Upper lobe of right lung (tissue), 1 donor: ENCODE results near the gene PRKG1. TPM values are rescaled to one million over a fixed set of nuclear protein-coding genes. Genes with fewer than 3 reads are reported as not detected.

Source experiments
- ATAC-seq: fragments of 200-7000 bp; cut with Tn5 transposase; one replicate; pipeline ENCODE4 v1.9.1; 2020; ENCODE audit warnings: mild to moderate bottlenecking, moderate library complexity
- DNase-seq: peaks from one replicate; pipeline ENCODE4 v3.0.0-alpha.2; 2020
- H3K27ac ChIP-seq: fragments of 200-600 bp; one replicate; pipeline ENCODE4 v1.8.0; 2022
- H3K27me3 ChIP-seq: fragments of 200-600 bp; one replicate; pipeline ENCODE4 v1.8.0; 2022; ENCODE audit warnings: mild to moderate bottlenecking
- H3K36me3 ChIP-seq: fragments of 200-600 bp; one replicate; pipeline ENCODE4 v1.8.0; 2022
- H3K4me1 ChIP-seq: fragments of 200-600 bp; one replicate; pipeline ENCODE4 v1.8.0; 2022
- H3K4me3 ChIP-seq: fragments of 200-600 bp; one replicate; pipeline ENCODE4 v1.8.0; 2022; ENCODE audit warnings: mild to moderate bottlenecking
- H3K9me3 ChIP-seq: fragments of 200-600 bp; one replicate; pipeline ENCODE4 v1.8.0; 2022
- intact Hi-C: fragments of 100-400 bp; cut with DNase I; formaldehyde crosslinking; loops from one replicate; pipeline ENCODE4 v1.11.0; 2022
- total RNA-seq: library from RNA; stranded (reverse); fragmentation: NEBNext Ultra II Directional; extraction: Animal tissue kit (Norgen Biotek cat#: 25700); gene quantifications from one replicate; pipeline ENCODE4 v1.2.1, GENCODE V29; 2021
- TF ChIP-seq, protein P1 (sequence below): fragments of 200-600 bp; IDR thresholded peaks from one replicate; pipeline ENCODE4 v1.8.0; 2022; ENCODE audit warnings: antibody characterized with exemption
- donor health status: DM: no; HTN: yes; CAD: no; lungs with severe emphysema.

The PRKG1 gene
- total RNA-seq, 1 donor from 2014 or later = 30.0 TPM

DNA sequence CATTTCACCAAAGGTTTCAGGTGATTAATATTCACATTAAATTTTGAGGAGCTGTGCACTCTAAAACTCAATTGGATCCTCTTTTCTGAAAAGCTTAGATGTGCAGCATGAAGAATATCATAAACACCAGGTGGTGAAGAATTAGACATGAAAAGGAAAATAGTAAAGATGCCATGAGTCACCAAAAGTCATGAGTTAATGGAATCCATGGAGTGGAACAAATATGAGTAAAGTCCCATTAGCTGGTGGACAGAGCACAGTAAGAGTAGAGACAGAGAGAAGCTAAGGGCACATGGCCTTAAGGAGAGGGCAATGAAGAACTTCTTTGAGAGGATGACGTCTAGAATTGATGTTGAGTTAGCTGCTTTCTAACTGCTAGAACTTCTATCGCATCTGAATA is 353.5 kb downstream of the PRKG1 start:
- Histone ChIP-seq H3K36me3 (no peaks in the 10 kb centered on the region), H3K27ac (no peak overlapping the region), H3K27me3 (no peaks in the 10 kb centered on the region), H3K9me3 (no peaks in the 10 kb centered on the region), H3K4me1 (no peaks in the 10 kb centered on the region), H3K4me3 (no peak overlapping the region)
- TF ChIP-seq, protein P1, sequence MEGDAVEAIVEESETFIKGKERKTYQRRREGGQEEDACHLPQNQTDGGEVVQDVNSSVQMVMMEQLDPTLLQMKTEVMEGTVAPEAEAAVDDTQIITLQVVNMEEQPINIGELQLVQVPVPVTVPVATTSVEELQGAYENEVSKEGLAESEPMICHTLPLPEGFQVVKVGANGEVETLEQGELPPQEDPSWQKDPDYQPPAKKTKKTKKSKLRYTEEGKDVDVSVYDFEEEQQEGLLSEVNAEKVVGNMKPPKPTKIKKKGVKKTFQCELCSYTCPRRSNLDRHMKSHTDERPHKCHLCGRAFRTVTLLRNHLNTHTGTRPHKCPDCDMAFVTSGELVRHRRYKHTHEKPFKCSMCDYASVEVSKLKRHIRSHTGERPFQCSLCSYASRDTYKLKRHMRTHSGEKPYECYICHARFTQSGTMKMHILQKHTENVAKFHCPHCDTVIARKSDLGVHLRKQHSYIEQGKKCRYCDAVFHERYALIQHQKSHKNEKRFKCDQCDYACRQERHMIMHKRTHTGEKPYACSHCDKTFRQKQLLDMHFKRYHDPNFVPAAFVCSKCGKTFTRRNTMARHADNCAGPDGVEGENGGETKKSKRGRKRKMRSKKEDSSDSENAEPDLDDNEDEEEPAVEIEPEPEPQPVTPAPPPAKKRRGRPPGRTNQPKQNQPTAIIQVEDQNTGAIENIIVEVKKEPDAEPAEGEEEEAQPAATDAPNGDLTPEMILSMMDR = no peak
- intact Hi-C loops = no loop called here
- no peak for ATAC-seq
- no peak for DNase-seq

DNA sequence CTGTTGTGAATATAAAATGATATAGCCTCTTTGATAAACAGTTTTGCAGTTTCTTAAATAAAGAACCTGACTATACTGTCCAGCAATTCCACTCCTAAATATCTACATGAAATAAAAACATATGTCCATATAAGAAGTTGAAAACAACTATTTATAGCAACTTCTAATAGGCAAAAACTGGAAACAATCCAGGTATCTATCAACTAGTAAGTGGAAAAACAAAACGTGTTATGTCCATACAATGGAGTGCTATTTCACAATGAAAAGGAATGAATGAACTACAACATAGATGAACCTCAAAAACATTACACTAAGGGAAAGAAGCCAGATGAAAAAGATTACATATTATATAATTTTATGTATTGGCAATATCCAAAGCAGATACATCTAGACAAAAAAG is 356.2 kb downstream of the PRKG1 start:
- Histone ChIP-seq H3K36me3 (no peaks in the 10 kb centered on the region), H3K27ac (no peak overlapping the region), H3K9me3 (no peaks in the 10 kb centered on the region), H3K27me3 (no peaks in the 10 kb centered on the region), H3K4me1 (no peaks in the 10 kb centered on the region), H3K4me3 (no peak overlapping the region)
- intact Hi-C loops = no loop called here
- ATAC-seq = no peak
- no peak for DNase-seq
- TF ChIP-seq, protein P1 = no peak

DNA sequence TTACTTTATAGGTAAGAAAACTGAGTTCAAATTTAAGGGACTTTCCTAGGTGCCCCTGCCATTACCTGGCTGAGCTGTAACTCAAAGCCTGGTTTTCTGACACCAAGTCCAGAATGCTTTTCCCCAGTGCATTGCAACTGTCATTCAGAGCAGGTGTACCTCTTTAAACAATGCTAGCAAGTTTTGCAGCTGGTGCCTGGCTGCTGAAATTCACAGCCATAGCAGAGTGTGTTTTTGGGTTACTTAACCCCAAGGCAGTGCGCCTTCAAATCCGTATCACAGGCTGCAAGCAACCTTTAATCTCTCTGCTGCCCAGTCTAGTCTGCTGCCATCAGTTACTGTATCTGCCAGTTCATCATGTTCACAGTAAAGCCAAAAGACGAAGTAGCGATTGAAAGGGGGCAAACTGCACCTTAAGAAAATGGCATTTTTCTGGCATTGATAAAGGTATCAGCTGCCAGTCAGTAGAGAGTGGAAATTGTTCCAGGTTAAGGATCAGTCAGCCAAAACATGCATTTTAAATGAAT is 359.7 kb downstream of the PRKG1 start:
- Histone ChIP-seq H3K36me3 (no peaks in the 10 kb centered on the region), H3K27me3 (no peaks in the 10 kb centered on the region), H3K4me3 (no peak overlapping the region), H3K27ac (no peak overlapping the region), H3K9me3 (no peaks in the 10 kb centered on the region), H3K4me1 (no peaks in the 10 kb centered on the region)
- intact Hi-C loops = no loop called here
- DNase-seq (no peak), ATAC-seq (no peak)
- TF ChIP-seq, protein P1 = no peak

DNA sequence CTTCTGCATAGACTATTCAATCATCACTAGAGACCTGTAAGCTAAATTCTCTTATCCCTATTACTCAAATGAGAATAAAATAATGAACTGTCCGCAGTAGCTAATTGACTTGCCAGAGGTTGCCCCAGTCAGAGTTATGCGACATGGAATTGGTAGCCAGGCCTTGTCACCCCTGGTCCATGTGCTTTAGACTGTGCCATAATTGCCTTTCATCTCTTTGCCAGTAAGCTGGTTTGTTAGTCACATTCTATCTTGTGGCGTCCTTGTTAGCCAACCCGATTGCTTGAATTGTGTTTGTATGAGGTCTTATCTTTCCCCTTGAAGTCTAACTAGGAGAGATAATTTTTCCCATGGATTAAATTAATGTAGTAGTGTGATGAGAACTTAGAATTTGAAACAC is 362.5 kb downstream of the PRKG1 start:
- Histone ChIP-seq H3K36me3 (no peaks in the 10 kb centered on the region), H3K27ac (no peak overlapping the region), H3K9me3 (no peaks in the 10 kb centered on the region), H3K4me1 (no peaks in the 10 kb centered on the region), H3K27me3 (no peaks in the 10 kb centered on the region), H3K4me3 (no peak overlapping the region)
- DNase-seq (no peak), ATAC-seq (no peak)
- intact Hi-C loops = no loop called here
- TF ChIP-seq, protein P1 = no peak

DNA sequence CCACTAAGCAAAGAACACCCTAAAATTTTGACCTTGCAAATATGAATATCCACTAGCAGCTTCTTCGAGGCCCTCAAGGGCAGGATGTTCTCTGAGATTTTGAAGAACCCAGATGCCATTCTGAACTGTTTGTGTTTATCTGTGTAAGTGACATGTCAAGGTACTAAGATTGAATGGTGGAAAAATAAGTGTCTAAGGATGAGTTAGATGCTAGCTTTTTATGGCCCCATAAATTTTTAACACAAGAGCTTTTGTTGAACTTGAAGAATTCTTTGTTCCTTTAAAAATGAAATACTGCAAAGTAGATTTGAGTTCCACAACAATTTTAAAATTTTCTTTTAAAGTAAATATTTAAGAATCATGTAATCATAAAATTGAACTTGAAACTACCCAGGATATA is 365.4 kb downstream of the PRKG1 start:
- ATAC-seq = no peak
- H3K4me3 ChIP-seq = no peak overlapping the region
- intact Hi-C loops = no loop called here
- H3K36me3 ChIP-seq = no peaks in the 10 kb centered on the region
- TF ChIP-seq, protein P1 = no peak
- no peaks in the 10 kb centered on the region for H3K4me1 ChIP-seq
- H3K9me3 ChIP-seq = no peaks in the 10 kb centered on the region
- DNase-seq = no peak
- no peak overlapping the region for H3K27ac ChIP-seq
- no peaks in the 10 kb centered on the region for H3K27me3 ChIP-seq

DNA sequence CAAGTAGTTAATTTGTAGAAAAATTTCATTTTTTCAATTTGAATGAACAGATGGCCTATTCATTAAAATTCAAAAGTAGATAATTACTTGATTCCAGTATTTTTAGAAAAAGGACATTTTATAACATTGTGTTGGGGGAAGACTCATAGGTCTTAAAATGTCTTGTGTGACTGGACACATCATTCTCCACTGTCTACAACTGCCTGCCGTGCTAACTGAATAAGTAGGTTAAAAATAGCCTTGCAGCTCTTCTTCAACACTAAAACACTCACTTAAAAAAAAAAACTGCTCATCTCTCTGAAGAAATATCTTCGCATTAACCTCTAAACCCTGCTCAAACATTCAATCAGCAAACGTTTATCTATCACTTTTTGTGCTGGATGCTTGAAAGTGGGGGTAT is 371.3 kb downstream of the PRKG1 start:
- no peaks in the 10 kb centered on the region for H3K9me3 ChIP-seq
- no peaks in the 10 kb centered on the region for H3K4me1 ChIP-seq
- no peak overlapping the region for H3K4me3 ChIP-seq
- no peaks in the 10 kb centered on the region for H3K36me3 ChIP-seq
- intact Hi-C loops = no loop called here
- H3K27ac ChIP-seq = no peak overlapping the region
- ATAC-seq (no peak), DNase-seq (no peak)
- TF ChIP-seq, protein P1 = no peak
- no peaks in the 10 kb centered on the region for H3K27me3 ChIP-seq
